ENCODE data around the gene CAPN10.

CAPN10 gene

DNA sequence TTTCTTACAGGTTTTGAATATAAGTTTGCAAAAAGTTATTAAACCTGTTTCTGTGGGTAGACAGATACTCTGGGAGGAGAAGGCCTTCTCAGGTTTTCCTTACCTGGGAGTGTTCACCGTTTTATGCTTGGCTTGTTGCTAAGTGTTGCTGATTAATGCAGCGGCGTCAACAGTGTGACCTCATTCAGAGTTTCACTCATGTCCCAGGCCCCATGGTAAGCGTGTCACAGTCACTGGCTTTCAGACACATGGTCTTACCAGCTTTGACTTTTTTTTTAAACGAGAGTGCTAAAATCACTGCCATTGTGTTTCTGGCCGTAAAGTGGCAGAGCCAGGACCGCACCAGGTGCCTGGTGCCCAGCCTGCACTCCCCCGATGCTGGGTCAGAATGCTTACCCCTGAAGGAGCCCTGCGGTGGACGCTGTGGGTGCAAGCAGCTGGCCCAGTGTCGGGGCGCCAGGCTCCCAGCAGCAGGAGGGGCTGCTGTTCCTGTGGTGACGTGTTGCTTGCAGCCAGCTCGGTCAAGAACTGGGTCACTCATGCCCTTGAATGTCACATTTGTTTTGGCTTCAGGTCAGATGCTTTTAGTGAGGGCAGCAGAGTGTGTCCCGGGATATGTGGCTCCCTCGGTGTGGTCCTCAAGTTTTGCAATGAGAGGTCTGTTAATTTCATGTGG, 3.5 kb downstream of the CAPN10 start:
- no peak overlapping the region for H3K4me3 ChIP-seq (ENCODE audit: low read depth, low read length)
- in situ Hi-C loops (cut with HindIII; ENCODE audit: low sequenced_read_pairs) = no loop called here
- DNase-seq (ENCODE audit: low read depth, low spot score) = no peak
- TF ChIP-seq, protein P1, sequence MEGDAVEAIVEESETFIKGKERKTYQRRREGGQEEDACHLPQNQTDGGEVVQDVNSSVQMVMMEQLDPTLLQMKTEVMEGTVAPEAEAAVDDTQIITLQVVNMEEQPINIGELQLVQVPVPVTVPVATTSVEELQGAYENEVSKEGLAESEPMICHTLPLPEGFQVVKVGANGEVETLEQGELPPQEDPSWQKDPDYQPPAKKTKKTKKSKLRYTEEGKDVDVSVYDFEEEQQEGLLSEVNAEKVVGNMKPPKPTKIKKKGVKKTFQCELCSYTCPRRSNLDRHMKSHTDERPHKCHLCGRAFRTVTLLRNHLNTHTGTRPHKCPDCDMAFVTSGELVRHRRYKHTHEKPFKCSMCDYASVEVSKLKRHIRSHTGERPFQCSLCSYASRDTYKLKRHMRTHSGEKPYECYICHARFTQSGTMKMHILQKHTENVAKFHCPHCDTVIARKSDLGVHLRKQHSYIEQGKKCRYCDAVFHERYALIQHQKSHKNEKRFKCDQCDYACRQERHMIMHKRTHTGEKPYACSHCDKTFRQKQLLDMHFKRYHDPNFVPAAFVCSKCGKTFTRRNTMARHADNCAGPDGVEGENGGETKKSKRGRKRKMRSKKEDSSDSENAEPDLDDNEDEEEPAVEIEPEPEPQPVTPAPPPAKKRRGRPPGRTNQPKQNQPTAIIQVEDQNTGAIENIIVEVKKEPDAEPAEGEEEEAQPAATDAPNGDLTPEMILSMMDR (IDR thresholded peaks at IDR 0.05; ENCODE audit: low read depth, low read length) = no peak

DNA sequence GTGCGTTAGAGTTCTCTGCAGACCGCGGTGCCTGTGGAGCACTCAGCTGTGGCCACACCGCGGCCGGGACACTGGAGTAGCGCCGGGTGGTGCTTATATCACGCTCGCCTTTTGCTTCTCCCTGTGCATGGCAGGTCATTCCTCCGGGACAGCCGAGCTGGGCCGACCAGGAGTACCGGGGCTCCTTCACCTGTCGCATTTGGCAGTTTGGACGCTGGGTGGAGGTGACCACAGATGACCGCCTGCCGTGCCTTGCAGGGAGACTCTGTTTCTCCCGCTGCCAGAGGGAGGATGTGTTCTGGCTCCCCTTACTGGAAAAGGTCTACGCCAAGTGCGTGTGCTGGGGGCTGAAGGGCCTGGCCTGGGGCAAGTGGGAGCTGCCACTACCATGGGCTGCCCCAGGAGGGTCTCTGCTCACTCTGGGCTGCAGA, 4.2 kb downstream of the CAPN10 start:
- TF ChIP-seq, protein P1 (IDR thresholded peaks at IDR 0.05; ENCODE audit: low read depth, low read length) = no peak
- no peak overlapping the region for H3K4me3 ChIP-seq (ENCODE audit: low read depth, low read length)
- DNase-seq (ENCODE audit: low read depth, low spot score) = no peak
- in situ Hi-C loops (cut with HindIII; ENCODE audit: low sequenced_read_pairs) = no loop called here

DNA sequence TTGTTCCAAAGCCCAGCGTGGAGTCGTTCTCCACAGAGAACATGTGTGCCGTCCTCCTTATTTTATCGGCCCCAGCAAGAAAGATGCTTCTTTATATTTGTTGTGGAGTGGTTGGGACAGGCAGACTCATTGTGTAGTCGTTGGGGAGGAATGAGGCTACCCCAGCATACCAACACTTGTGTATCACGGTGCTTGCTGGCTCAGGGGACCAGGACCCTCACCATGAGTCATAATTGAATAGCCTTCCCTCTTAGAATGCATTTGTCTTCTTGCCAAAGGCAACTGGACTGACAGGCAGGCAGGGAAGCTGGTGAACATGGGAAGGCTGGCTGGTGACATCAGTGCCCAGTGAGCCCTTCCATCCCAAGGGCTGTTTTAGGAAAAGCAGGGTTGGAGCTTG, 4.7 kb downstream of the CAPN10 start:
- in situ Hi-C loops (cut with HindIII; ENCODE audit: low sequenced_read_pairs) = no loop called here
- DNase-seq (ENCODE audit: low read depth, low spot score) = no peak
- no peak overlapping the region for H3K4me3 ChIP-seq (ENCODE audit: low read depth, low read length)
- TF ChIP-seq, protein P1 (IDR thresholded peaks at IDR 0.05; ENCODE audit: low read depth, low read length) = no peak

DNA sequence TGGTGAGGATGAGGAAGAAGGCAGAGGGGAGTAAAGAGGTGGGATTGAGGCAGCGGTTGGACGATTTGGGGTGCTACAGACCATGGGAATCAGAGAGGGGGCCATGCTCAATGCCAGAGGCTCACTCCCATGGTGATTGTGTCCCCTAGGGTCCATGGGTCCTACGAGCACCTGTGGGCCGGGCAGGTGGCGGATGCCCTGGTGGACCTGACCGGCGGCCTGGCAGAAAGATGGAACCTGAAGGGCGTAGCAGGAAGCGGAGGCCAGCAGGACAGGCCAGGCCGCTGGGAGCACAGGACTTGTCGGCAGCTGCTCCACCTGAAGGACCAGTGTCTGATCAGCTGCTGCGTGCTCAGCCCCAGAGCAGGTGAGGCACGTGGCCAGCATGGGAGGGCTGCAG, 5.2 kb downstream of the CAPN10 start:
- in situ Hi-C loops (cut with HindIII; ENCODE audit: low sequenced_read_pairs) = no loop called here
- H3K4me3 ChIP-seq (ENCODE audit: low read depth, low read length) = no peak overlapping the region
- TF ChIP-seq, protein P1 (IDR thresholded peaks at IDR 0.05; ENCODE audit: low read depth, low read length) = no peak
- DNase-seq (ENCODE audit: low read depth, low spot score) = no peak

DNA sequence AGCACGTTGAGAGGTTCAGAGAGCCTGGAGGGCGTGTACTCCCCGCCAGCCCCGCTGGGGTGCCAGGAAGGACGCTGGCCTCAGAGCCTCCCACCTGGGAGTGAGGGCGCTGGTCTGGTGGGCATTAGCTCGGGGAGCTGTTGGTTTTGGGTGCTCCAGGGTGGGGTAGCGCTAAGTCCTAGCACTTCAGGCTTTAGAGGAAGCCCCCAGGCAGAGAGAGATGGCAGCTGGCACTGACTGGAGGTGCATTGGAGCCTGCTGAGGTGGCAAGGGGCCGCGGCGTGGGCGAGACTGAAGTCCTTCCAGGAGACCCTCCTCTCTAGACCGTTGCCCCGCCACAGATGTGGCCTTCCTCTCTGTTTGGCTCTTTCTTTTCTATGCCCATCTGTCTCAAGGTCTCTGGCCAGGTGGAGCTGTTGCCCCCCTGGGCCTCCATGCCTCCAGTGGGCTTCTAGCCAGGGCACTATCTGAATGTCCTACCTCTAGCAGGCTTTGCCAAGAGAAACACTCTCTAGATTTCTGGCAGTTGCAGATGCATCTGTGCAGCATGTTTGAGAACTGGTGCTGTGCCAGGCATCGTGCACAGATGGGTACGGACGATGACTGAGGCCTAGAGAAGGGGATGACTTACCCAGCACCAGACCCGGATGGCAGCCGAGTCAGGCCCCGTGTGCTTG, 6.6 kb downstream of the CAPN10 start:
- TF ChIP-seq, protein P1 (IDR thresholded peaks at IDR 0.05; ENCODE audit: low read depth, low read length) = no peak
- no peak for DNase-seq (ENCODE audit: low read depth, low spot score)
- in situ Hi-C loops (cut with HindIII; ENCODE audit: low sequenced_read_pairs) = no loop called here
- no peak overlapping the region for H3K4me3 ChIP-seq (ENCODE audit: low read depth, low read length)

DNA sequence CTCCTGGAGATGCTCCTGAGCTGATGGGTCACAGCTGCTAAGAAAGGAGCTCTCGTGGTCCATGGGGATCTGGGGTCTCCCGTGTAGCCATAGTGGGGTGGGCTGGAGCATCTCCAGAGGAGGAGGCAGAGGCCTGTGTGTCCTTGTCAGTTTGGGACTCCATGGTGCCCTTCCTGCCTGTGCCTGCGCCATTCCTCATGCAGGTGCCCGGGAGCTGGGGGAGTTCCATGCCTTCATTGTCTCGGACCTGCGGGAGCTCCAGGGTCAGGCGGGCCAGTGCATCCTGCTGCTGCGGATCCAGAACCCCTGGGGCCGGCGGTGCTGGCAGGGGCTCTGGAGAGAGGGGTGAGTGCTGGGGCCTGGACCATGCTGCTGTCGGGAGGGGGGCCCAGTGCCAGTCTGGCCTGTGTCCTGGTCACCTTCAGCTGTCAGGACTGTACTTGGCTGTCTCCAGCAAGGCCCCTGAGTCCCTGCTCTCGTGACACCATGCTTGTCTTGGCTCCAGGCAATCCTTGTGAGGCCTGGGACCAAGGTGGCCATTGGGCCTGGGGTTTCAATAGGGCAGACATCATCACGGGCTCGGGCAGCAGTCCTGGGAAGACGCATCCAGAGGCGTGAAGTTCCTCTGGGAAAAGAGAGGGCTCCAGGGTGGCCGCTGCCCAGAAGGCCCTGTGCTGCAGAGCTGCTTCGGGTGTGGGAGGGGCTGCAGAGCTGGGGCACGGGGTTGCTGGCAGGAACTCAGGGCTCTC, 7.3 kb downstream of the CAPN10 start:
- TF ChIP-seq, protein P1 (IDR thresholded peaks at IDR 0.05; ENCODE audit: low read depth, low read length) = no peak

More for the DNA sequence above, 7.3 kb downstream of the CAPN10 start:
- in situ Hi-C loops (cut with HindIII; ENCODE audit: low sequenced_read_pairs) = no loop called here
- H3K4me3 ChIP-seq (ENCODE audit: low read depth, low read length) = no peak overlapping the region
- no peak for DNase-seq (ENCODE audit: low read depth, low spot score)

Data from astrocyte of the spinal cord (primary cell).